Colonic mucosa (tissue), 4 donors: Measurements from ENCODE around the gene PRR13. TPM values are rescaled to one million over a fixed set of nuclear protein-coding genes. Genes with fewer than 3 reads are reported as not detected.

Experiments used
- DNase-seq: peaks from one replicate; pipeline ENCODE4 v3.0.0-alpha.2; 2020
- H3K27ac ChIP-seq: fragments of 200-600 bp; one replicate; pipeline ENCODE4 v1.8.0; 2021
- H3K27me3 ChIP-seq: fragments of 200-600 bp; one replicate; pipeline ENCODE4 v1.8.0; 2021
- H3K36me3 ChIP-seq: fragments of 200-600 bp; one replicate; pipeline ENCODE4 v1.8.0; 2021
- H3K4me1 ChIP-seq: fragments of 200-600 bp; one replicate; pipeline ENCODE4 v1.8.0; 2021; ENCODE audit warnings: mild to moderate bottlenecking
- H3K4me3 ChIP-seq: fragments of 200-600 bp; one replicate; pipeline ENCODE4 v1.8.0; 2021
- H3K9ac ChIP-seq, 2 donors: one replicate each; pipeline ENCODE4 v1.7.0; 2013; ENCODE audit warnings: control low read depth in 2 of 2, low read depth in 2 of 2, low read length in 2 of 2
- H3K9me3 ChIP-seq: fragments of 200-600 bp; one replicate; pipeline ENCODE4 v1.8.0; 2021
- intact Hi-C: fragments of 100-400 bp; cut with DNase I; formaldehyde crosslinking; loops from one replicate; pipeline ENCODE4 v1.14.1; 2022
- total RNA-seq, 2 donors: library from RNA; stranded (reverse); fragmentation: NEBNext Ultra II Directional in 1 of 2; extraction: Animal tissue kit (Norgen Biotek cat#: 25700) in 1 of 2; gene quantifications; one replicate each; pipeline ENCODE4 v1.2.1, GENCODE V29; 2021
- TF ChIP-seq, protein P1 (sequence below): fragments of 200-600 bp; IDR thresholded peaks from one replicate; pipeline ENCODE4 v1.8.0; 2022; ENCODE audit warnings: antibody characterized with exemption, mild to moderate bottlenecking
- donor health status: healthy.
- donor health status: DM: no; HTN: no; CAD: no.
- donor health status: DM: no; HTN: no; CAD: no.

The PRR13 gene
- total RNA-seq, 2 donors from 2014 or later, result 331 to 504 TPM

DNA sequence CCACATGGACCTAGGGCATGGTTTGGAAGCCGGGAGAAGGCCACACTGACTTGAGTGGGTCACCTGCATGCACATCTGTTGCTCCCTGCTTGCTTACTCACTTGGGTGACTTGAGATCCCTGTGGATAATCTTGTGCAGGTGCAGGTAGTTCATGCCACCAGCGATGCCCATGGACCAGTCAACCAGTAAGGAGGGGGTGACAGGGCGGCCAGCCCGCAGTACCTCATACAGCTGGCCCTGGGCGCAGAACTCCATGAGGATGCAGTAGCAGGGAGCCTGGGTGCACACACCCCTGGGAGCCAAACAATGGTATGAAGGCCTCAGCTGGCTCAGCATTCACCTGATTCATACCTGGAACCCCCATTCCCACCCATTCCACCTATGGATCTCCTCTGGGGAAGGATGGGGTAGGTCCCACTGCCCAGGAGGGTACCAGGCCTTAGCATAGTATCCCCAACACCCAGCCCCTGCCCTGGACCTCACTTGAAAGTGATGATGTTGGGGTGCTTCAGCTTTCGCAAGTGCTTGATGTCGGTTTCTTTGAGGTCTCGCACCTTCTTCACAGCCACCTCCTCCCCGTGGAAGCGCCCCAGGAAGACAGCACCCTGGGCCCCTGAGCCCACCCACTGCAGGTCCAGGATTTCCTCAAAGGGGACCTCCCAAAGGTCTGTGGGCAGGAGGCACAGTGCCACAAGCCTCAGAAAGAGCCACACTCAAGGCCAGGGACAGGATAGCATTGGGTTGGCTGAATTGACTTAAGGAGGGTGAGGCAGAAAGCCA lies 44.6 kb downstream of the PRR13 start:
- H3K27me3 ChIP-seq, result no peaks in the 10 kb centered on the region
- DNase-seq, result no peak
- no peak overlapping the region for H3K4me3 ChIP-seq
- no peaks in the 10 kb centered on the region for H3K9me3 ChIP-seq
- H3K36me3 ChIP-seq, result peaks cover 14% of the 10 kb centered on the region
- no peak overlapping the region for H3K27ac ChIP-seq
- H3K4me1 ChIP-seq, result no peaks in the 10 kb centered on the region
- intact Hi-C loops, result no loop called here
- TF ChIP-seq, protein P1, sequence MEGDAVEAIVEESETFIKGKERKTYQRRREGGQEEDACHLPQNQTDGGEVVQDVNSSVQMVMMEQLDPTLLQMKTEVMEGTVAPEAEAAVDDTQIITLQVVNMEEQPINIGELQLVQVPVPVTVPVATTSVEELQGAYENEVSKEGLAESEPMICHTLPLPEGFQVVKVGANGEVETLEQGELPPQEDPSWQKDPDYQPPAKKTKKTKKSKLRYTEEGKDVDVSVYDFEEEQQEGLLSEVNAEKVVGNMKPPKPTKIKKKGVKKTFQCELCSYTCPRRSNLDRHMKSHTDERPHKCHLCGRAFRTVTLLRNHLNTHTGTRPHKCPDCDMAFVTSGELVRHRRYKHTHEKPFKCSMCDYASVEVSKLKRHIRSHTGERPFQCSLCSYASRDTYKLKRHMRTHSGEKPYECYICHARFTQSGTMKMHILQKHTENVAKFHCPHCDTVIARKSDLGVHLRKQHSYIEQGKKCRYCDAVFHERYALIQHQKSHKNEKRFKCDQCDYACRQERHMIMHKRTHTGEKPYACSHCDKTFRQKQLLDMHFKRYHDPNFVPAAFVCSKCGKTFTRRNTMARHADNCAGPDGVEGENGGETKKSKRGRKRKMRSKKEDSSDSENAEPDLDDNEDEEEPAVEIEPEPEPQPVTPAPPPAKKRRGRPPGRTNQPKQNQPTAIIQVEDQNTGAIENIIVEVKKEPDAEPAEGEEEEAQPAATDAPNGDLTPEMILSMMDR, result no peak
- no peak overlapping the region for H3K9ac ChIP-seq

DNA sequence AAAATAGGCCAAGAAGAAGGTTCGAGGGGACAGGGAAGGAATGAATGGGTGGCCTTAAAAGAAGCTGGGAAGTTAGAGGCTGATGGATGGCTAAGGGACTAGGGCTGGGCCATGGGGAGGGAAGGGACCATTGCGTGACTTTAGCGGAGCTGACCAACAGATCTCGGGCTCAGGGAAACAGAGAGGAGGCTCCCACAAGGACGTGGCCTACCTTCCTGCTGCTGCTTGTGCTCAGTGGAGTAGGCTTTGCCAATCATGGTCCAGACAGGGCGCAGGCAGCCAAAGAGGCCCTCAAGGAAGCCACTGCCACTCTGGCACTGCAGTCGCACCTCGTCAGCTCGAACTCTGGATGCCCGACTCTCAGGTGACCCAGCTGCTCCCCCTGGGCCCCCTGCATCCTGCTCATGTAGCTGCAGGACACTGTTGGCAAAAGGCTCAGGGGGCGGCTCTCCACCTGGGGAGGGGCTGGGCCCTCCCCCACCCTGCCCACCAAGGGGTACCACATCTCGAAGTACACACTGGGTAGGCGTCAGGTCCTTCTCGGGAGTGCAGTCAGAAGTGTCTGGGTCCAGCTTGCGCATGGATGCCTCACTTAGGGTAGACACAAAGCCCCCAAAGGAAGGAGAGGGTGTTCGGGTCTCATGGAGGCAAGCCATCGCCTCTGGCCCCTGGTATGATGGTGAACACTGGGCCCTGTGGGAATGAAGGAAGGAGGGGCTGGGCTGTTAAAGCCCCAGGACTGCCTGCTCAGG lies 45.4 kb downstream of the PRR13 start:
- TF ChIP-seq, protein P1, result no peak
- Histone ChIP-seq H3K9ac (no peak overlapping the region), H3K36me3 (peaks cover 6% of the 10 kb centered on the region), H3K9me3 (no peaks in the 10 kb centered on the region), H3K4me3 (no peak overlapping the region), H3K27ac (no peak overlapping the region), H3K4me1 (no peaks in the 10 kb centered on the region), H3K27me3 (no peaks in the 10 kb centered on the region)
- no peak for DNase-seq
- intact Hi-C loops, result no loop called here

DNA sequence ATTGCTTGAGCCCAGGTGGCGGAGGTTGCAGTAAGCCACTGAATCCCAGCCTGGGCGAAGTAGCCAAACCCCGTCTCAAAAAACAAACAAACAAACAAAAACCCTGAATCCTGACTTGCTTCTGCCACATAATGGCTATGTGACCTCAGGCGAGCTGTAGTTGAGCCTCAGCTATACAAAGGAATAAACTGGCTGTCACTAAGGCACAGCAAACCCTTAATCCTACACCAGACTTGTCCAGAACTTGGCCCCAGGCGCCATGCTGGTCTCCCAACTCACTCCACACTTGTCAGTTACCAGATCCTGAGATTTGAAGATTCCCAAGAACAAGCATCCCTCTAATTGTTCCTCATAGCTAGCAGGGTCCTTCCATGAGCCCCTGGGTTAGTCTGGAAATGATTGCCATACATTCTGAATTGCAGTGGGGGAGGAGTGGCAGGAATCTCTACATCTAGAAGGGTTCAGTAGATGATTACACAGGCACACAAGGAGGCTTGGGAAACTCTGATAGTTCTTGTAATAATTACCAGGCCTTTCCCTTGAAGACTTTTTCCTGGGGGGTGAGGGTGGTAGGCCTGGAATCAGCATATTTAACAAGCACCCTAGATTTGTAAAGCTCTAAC lies 47.8 kb downstream of the PRR13 start:
- intact Hi-C loops, result no loop called here
- no peak overlapping the region for H3K4me3 ChIP-seq
- H3K36me3 ChIP-seq, result peaks cover 6% of the 10 kb centered on the region
- no peak overlapping the region for H3K27ac ChIP-seq
- H3K27me3 ChIP-seq, result no peaks in the 10 kb centered on the region
- no peaks in the 10 kb centered on the region for H3K9me3 ChIP-seq
- no peak overlapping the region for H3K9ac ChIP-seq
- DNase-seq, result no peak
- peaks cover 5% of the 10 kb centered on the region for H3K4me1 ChIP-seq
- TF ChIP-seq, protein P1, result no peak

DNA sequence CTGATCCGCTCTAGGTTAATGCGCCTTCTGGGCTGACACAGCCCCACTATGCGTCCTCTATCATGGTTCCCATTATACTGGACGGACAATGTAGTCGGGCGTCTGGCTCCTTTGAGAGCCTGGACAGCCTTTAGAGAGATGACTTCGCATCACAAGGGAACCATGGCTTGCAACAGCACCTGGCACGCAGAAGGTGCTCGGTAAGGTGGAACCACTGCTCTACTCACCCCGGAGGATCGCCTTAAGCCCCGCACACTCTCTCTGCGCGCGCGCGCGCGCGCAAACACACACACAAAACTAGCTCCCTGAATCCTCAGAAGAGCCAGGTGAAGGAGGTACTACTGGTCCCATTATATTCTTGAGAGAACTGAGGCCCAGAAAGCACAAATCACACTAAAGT lies 50.7 kb downstream of the PRR13 start:
- no peaks in the 10 kb centered on the region for H3K36me3 ChIP-seq
- H3K4me1 ChIP-seq, result peaks cover 8% of the 10 kb centered on the region
- no peaks in the 10 kb centered on the region for H3K27me3 ChIP-seq
- TF ChIP-seq, protein P1, result no peak
- intact Hi-C loops, result no loop called here
- H3K27ac ChIP-seq, result peak overlapping the region; percentile 79
- H3K9ac ChIP-seq, result no peak overlapping the region
- no peaks in the 10 kb centered on the region for H3K9me3 ChIP-seq
- peak overlapping the region; percentile 58 for H3K4me3 ChIP-seq
- no peak for DNase-seq

DNA sequence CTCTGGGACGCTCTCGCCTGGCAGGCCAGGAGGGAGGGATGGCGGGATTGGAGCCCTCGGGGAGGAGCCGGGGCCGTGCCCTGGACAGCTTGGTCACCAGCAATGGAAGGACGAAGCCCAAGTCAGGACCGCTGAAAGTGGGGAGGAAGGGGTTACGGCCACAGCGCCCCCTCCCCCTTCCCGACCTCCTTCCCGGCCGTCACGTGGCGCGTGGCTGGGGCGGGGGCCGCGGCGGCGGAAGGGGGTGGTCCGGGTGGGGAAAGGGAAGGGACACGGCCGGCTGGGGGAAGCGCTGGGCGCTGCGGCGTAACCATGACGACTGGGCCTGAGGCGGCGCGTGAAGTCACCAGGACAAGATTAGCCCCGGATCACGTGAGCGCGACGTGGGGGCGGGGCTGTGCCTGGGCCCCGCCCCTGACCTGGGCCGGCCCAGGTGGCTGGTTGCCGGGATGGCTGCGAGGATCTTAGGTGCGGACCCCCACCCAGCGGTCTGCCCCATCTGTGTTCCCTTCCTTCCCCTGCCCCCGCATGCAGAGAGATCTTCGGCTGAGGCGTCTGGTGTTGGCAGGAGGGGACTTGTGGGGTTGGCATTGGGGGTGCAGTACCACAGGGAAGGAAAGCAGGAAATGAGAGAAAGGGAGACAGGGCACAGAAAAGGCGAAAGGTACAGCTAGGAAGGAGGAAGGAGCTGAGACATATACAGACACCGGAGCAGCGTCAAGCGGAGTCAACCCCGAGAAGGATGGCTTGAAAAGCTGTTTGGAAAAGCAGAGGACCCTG lies 51.5 kb downstream of the PRR13 start:
- intact Hi-C loops, result no loop called here
- H3K9ac ChIP-seq, result peak overlapping the region; percentile 82 to 83
- H3K27me3 ChIP-seq, result no peaks in the 10 kb centered on the region
- TF ChIP-seq, protein P1, result no peak
- peak; percentile 94 for DNase-seq
- H3K9me3 ChIP-seq, result no peaks in the 10 kb centered on the region
- H3K4me1 ChIP-seq, result peaks cover 8% of the 10 kb centered on the region
- H3K4me3 ChIP-seq, result peak overlapping the region; percentile 58
- peak overlapping the region; percentile 79 for H3K27ac ChIP-seq
- no peaks in the 10 kb centered on the region for H3K36me3 ChIP-seq
